OCI-LY7 (cell line): ENCODE results near the gene ST6GALNAC2. TPM values are rescaled to one million over a fixed set of nuclear protein-coding genes. Genes with fewer than 3 reads are reported as not detected.

Source experiments
- BruUV-seq: library from RNA; stranded (reverse); fragments of 400-500 nt; replicated peaks from 2 replicates; lab custom pipeline; 2021; lab: Mats Ljungman, UMichigan
- CTCF ChIA-PET: fragments of 300-600 bp; sonication (Branson Sonifier 250); formaldehyde crosslinking; loops from one replicate; lab custom pipeline; 2022; ENCODE audit warnings: antibody characterized with exemption; ENCODE audit not compliant: unreplicated experiment; lab: Charles Lee
- POLR2A ChIA-PET: fragments of 300-600 bp; sonication (Branson Sonifier 250); formaldehyde crosslinking; loops from one replicate; lab custom pipeline; 2022; ENCODE audit warnings: antibody characterized with exemption; lab: Charles Lee
- DNase-seq: peaks from one replicate; pipeline ENCODE4 v3.0.0-alpha.2; 2015; ENCODE audit warnings: low spot score
- H2AFZ ChIP-seq: fragments of 200-600 bp; sonication (generic), shearing (Covaris generic); 2 replicates; pipeline ENCODE4 v1.6.1; 2014; ENCODE audit warnings: mild to moderate bottlenecking, antibody characterized with exemption, low read length, moderate library complexity
- H3K27ac ChIP-seq: fragments of 200-600 bp; sonication (generic); 2 replicates; pipeline ENCODE4 v1.5.1; 2014; ENCODE audit warnings: mixed run types, low read depth, mild to moderate bottlenecking, moderate library complexity, low read length, inconsistent platforms; ENCODE audit not compliant: poor library complexity, severe bottlenecking
- H3K36me3 ChIP-seq: fragments of 200-600 bp; sonication (generic); 2 replicates; pipeline ENCODE4 v1.6.1; 2014; ENCODE audit warnings: mild to moderate bottlenecking, antibody characterized with exemption, low read length, moderate library complexity, mixed read lengths; ENCODE audit not compliant: insufficient read depth
- H3K4me1 ChIP-seq: fragments of 200-600 bp; sonication (generic); 2 replicates; pipeline ENCODE4 v1.5.1; 2014; ENCODE audit warnings: mild to moderate bottlenecking, low read length; ENCODE audit not compliant: insufficient read depth, poor library complexity, severe bottlenecking
- H3K4me2 ChIP-seq: fragments of 200-600 bp; sonication (generic); 2 replicates; pipeline ENCODE4 v1.6.1; 2014; ENCODE audit warnings: mild to moderate bottlenecking, low read length
- H3K4me3 ChIP-seq: fragments of 200-600 bp; sonication (generic); 2 replicates; pipeline ENCODE4 v1.5.1; 2014; ENCODE audit warnings: mild to moderate bottlenecking, low read depth, low read length; ENCODE audit not compliant: poor library complexity, severe bottlenecking
- H3K79me2 ChIP-seq: fragments of 200-600 bp; sonication (generic); 2 replicates; pipeline ENCODE4 v1.6.1; 2016; ENCODE audit warnings: low read depth, mild to moderate bottlenecking, low read length, moderate library complexity, mixed read lengths; ENCODE audit not compliant: insufficient read depth
- H3K9me2 ChIP-seq: fragments of 200-600 bp; sonication (generic); 2 replicates; pipeline ENCODE4 v1.6.1; 2016; ENCODE audit warnings: mild to moderate bottlenecking, low read length, mixed read lengths; ENCODE audit not compliant: insufficient read depth
- H3K9me3 ChIP-seq: fragments of 200-600 bp; sonication (generic); 2 replicates; pipeline ENCODE4 v1.6.1; 2014; ENCODE audit warnings: mild to moderate bottlenecking, mixed run types, low read length, mixed read lengths
- H4K20me1 ChIP-seq: fragments of 200-600 bp; sonication (generic); 2 replicates; pipeline ENCODE4 v1.6.1; 2014; ENCODE audit warnings: mild to moderate bottlenecking, antibody characterized with exemption, low read length, moderate library complexity, mixed read lengths; ENCODE audit not compliant: insufficient read depth
- CTCF ChIP-seq: fragments of 200-600 bp; sonication (generic); conservative IDR thresholded peaks from 2 replicates; pipeline ENCODE4 v1.5.1; 2014; ENCODE audit warnings: mild to moderate bottlenecking, antibody characterized with exemption, low read length, moderate library complexity, mixed read lengths
- EZH2phosphoT487 ChIP-seq: fragments of 200-600 bp; sonication (generic); IDR thresholded peaks from 2 replicates; pipeline ENCODE4 v1.6.1; 2018; ENCODE audit warnings: low read depth, borderline replicate concordance, mild to moderate bottlenecking, mixed run types, antibody characterized with exemption, low read length, moderate library complexity, mixed read lengths
- intact Hi-C: fragments of 100-400 bp; cut with micrococcal nuclease; formaldehyde crosslinking; loops from one replicate; pipeline ENCODE4 v1.10.0; 2022; ENCODE audit not compliant: unreplicated experiment
- total RNA-seq, 2 experiments: library from RNA; depleted of rRNA in 1 of 2; stranded (reverse); fragments of >200 nt in 1 of 2; shearing (Covaris generic) in 1 of 2; gene quantifications; 2 replicates each; pipeline ENCODE4 v1.2.3, GENCODE V29; 2014 to 2022

The ST6GALNAC2 gene
- total RNA-seq, 2 experiments from 2014 or later: not detected

GRCh38 chr17:76521262-76521661 lies 64.4 kb downstream of the ST6GALNAC2 start:
- Histone ChIP-seq H3K4me3 (no peak overlapping the region), H3K4me1 (peaks cover 17% of the 10 kb centered on the region), H3K9me2 (no peaks in the 10 kb centered on the region), H2AFZ (no peak overlapping the region), H3K79me2 (no peaks in the 10 kb centered on the region), H3K9me3 (no peaks in the 10 kb centered on the region), H3K36me3 (no peaks in the 10 kb centered on the region), H3K4me2 (no peak overlapping the region), H3K27ac (no peak overlapping the region), H4K20me1 (no peaks in the 10 kb centered on the region)
- ChIA-PET POLR2A (interaction anchor here (0.6 kb wide), 1 partner anchor 126 kb away, joined by 5 read pairs; no protein-coding TSS in a partner anchor), CTCF (no interaction called here)
- no TSS peak for BruUV-seq
- TF ChIP-seq CTCF: no peak
- no peak for TF ChIP-seq EZH2phosphoT487
- intact Hi-C loops: no loop called here
- DNase-seq: no peak

GRCh38 chr17:76519048-76519966 lies 66.4 kb downstream of the ST6GALNAC2 start:
- Histone ChIP-seq H4K20me1 (no peaks in the 10 kb centered on the region), H3K4me3 (no peak overlapping the region), H3K36me3 (no peaks in the 10 kb centered on the region), H3K4me1 (peaks cover 19% of the 10 kb centered on the region), H3K79me2 (no peaks in the 10 kb centered on the region), H3K9me2 (no peaks in the 10 kb centered on the region), H3K9me3 (no peaks in the 10 kb centered on the region), H3K4me2 (no peak overlapping the region), H2AFZ (no peak overlapping the region), H3K27ac (no peak overlapping the region)
- BruUV-seq: no TSS peak
- ChIA-PET POLR2A (interaction anchor here (0.6 to 0.9 kb wide), 3 partner anchors 25 to 425 kb away, joined by 3 to 8 read pairs (median 3); no protein-coding TSS in a partner anchor), CTCF (no interaction called here)
- TF ChIP-seq CTCF (no peak), EZH2phosphoT487 (no peak)
- no peak for DNase-seq
- intact Hi-C loops: no loop called here

- H3K4me1 ChIP-seq: peaks cover 10% of the 10 kb centered on the region
- H3K36me3 ChIP-seq: no peaks in the 10 kb centered on the region
- ChIA-PET CTCF (no interaction called here), POLR2A (interaction anchor here (0.7 kb wide), 1 partner anchor 270 kb away, joined by 3 read pairs; no protein-coding TSS in a partner anchor)
- H4K20me1 ChIP-seq: no peaks in the 10 kb centered on the region
- H3K9me3 ChIP-seq: no peaks in the 10 kb centered on the region
- intact Hi-C loops: no loop called here
- no peak overlapping the region for H3K27ac ChIP-seq
- H3K79me2 ChIP-seq: no peaks in the 10 kb centered on the region
- H3K9me2 ChIP-seq: no peaks in the 10 kb centered on the region
- no peak for DNase-seq
- TF ChIP-seq CTCF (no peak), EZH2phosphoT487 (no peak)
- no peak overlapping the region for H3K4me3 ChIP-seq
- H3K4me2 ChIP-seq: no peak overlapping the region
- BruUV-seq: no TSS peak
- H2AFZ ChIP-seq: no peak overlapping the region
Observed at GRCh38 chr17:76517638-76518038, 68.0 kb downstream of the ST6GALNAC2 start.
